Uterus (tissue), 2 donors: Measurements from ENCODE around the gene NT5C3A.

ENCODE experiments used
- POLR2A ChIP-seq, 2 donors: fragments of 450-650 bp; IDR thresholded peaks; one replicate each; pipeline ENCODE4 v1.6.1; 2016; ENCODE audit warnings: antibody characterized with exemption in 2 of 2, mild to moderate bottlenecking in 1 of 2, moderate library complexity in 1 of 2
- TF ChIP-seq, protein P1 (sequence below), 4 experiments: fragments of 200-600 bp in 2 of 4; fragments of 450-650 bp in 2 of 4; sonication (generic) in 2 of 4; IDR thresholded peaks; one replicate each; pipeline ENCODE4 v1.5.1; 2016 to 2019; ENCODE audit warnings: antibody characterized with exemption in 4 of 4, mild to moderate bottlenecking in 2 of 4, moderate library complexity in 1 of 4

DNA sequence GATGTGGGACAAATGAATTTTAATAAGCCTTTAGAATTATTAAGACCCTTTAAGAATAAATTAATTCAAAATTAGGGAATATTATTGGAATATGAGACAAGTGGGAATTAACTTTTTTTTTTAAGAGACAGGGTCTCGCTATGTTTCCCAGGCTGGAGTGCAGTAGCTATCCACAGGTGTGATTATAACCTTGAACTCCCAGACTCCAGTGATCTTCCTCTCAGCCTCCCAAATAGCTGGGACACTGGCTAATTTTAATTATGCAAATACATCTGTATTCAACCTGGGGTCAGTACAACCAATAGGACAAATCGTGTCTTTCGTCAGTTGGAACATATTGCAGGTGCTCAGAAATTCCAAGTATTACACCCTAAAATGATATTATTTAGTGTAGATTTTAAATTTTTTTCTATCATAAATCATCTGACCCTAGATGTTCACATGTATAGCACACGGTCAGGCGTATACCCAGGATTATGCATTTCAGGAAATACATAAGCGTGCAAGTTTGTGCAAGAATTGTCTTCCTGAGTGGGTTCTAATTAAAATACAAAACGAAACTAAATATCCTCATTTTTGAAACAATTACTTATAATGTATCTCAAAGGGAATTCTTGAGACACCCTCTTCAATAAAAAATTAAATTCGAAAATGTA, 1.2 kb downstream of the NT5C3A start:
- TF ChIP-seq, protein P1, sequence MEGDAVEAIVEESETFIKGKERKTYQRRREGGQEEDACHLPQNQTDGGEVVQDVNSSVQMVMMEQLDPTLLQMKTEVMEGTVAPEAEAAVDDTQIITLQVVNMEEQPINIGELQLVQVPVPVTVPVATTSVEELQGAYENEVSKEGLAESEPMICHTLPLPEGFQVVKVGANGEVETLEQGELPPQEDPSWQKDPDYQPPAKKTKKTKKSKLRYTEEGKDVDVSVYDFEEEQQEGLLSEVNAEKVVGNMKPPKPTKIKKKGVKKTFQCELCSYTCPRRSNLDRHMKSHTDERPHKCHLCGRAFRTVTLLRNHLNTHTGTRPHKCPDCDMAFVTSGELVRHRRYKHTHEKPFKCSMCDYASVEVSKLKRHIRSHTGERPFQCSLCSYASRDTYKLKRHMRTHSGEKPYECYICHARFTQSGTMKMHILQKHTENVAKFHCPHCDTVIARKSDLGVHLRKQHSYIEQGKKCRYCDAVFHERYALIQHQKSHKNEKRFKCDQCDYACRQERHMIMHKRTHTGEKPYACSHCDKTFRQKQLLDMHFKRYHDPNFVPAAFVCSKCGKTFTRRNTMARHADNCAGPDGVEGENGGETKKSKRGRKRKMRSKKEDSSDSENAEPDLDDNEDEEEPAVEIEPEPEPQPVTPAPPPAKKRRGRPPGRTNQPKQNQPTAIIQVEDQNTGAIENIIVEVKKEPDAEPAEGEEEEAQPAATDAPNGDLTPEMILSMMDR (IDR thresholded peaks at IDR 0.05), result no peak
- TF ChIP-seq POLR2A (IDR thresholded peaks at IDR 0.05), result no peak
